ENCODE data around the gene STK4. TPM values are rescaled to one million over a fixed set of nuclear protein-coding genes. Genes with fewer than 3 reads are reported as not detected.

STK4 gene
- total RNA-seq, 1 experiment from 2014 or later = 43.0 TPM

DNA sequence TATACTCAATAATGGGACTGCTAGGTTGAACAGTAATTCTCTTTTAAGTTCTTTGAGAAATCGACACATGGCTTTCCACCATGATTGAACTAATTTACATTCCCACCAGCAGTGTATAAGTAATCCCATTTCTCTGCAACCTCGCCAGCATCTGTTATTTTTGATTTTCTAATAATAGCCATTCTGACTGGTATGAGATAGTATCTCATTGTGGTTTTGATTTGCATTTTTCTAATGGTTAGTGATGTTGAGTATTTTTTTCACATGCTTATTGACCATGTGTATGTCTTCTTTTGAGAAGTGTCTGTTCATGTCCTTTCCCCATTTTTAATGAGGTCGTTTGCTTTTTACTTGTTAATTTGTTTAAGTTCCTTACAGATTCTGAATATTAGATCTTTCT, 66.5 kb downstream of the STK4 start:
- H3K79me2 ChIP-seq (ENCODE audit: insufficient read depth, low read length) = no peaks in the 10 kb centered on the region
- no peaks in the 10 kb centered on the region; the same call in 1 of the 2 replicates for H3K4me1 ChIP-seq (ENCODE audit: insufficient read depth, low read length)
- peaks cover 0 to 16% (median 1%) of the 10 kb centered on the region in 3 experiments; a peak in 5 of 7 replicates for H3K36me3 Mint-ChIP-seq (ENCODE audit: insufficient read depth in 1 of 3, low read depth in 3 of 3)
- no peak overlapping the region for H2BK20ac ChIP-seq (ENCODE audit: low read depth, low read length, poor library complexity, severe bottlenecking)
- H3K18ac ChIP-seq (ENCODE audit: insufficient read length, low read depth, low read length) = no peak overlapping the region
- H3K4me3 Mint-ChIP-seq = no peak overlapping the region
- H3K4ac ChIP-seq (ENCODE audit: low read depth, low read length) = no peak overlapping the region
- no peaks in the 10 kb centered on the region for H4K20me1 ChIP-seq (ENCODE audit: control insufficient read depth, insufficient read depth, insufficient read length)
- no CpG with 5 or more reads among the region's 3 CpGs for WGBS (ENCODE audit: extremely low coverage, insufficient read length, low lambda C conversion rate)
- H4K5ac ChIP-seq (ENCODE audit: insufficient read length, low read depth, low read length) = no peak overlapping the region
- H3K79me1 ChIP-seq (ENCODE audit: insufficient read depth, low read depth, low read length, poor library complexity, severe bottlenecking) = no peaks in the 10 kb centered on the region
- no peaks in the 10 kb centered on the region for H3K27me3 Mint-ChIP-seq (ENCODE audit: low read depth)
- H3K9ac ChIP-seq (ENCODE audit: extremely low read depth, insufficient read length, low read length) = no peak overlapping the region
- no peak overlapping the region for H2BK12ac ChIP-seq (ENCODE audit: insufficient read length, low read depth, low read length)
- no peak overlapping the region for H2BK5ac ChIP-seq (ENCODE audit: insufficient read length, low read length)
- peak overlapping the region in 1 of 3 experiments; percentile 40; a peak in 3 of 7 replicates for H3K27ac Mint-ChIP-seq
- peaks cover 16 to 24% of the 10 kb centered on the region in 2 experiments for H3K4me1 Mint-ChIP-seq
- no peaks in the 10 kb centered on the region for H3K23me2 ChIP-seq (ENCODE audit: insufficient read length, low read depth, low read length, poor library complexity, severe bottlenecking)
- no peak overlapping the region for H2AK5ac ChIP-seq (ENCODE audit: insufficient read length, low read length)
- H3K27me3 ChIP-seq (ENCODE audit: insufficient read depth, low read length) = no peaks in the 10 kb centered on the region
- no peak overlapping the region for H3K23ac ChIP-seq (ENCODE audit: insufficient read length, low read depth, low read length)
- DNase-seq = no peak
- H3K4me2 ChIP-seq (ENCODE audit: insufficient read depth, insufficient read length, low read length) = no peak overlapping the region
- H3K14ac ChIP-seq (ENCODE audit: insufficient read depth, low read length) = no peak overlapping the region
- H3K56ac ChIP-seq (ENCODE audit: insufficient read length, low read depth, low read length) = no peak overlapping the region
- no peak overlapping the region for H2AFZ ChIP-seq (ENCODE audit: low read length)
- H3K9me3 Mint-ChIP-seq = no peaks in the 10 kb centered on the region
- H4K91ac ChIP-seq (ENCODE audit: insufficient read length, low read depth, low read length) = no peak overlapping the region
- no peak overlapping the region for H2BK15ac ChIP-seq (ENCODE audit: low read depth, low read length)
- no peak overlapping the region for H3T11ph ChIP-seq (ENCODE audit: low read length)
- H4K8ac ChIP-seq (replicated peaks; ENCODE audit: insufficient read length, low read depth, low read length) = no peak overlapping the region
- no peaks in the 10 kb centered on the region for H3K9me3 ChIP-seq (ENCODE audit: control insufficient read depth, low read depth, low read length)
- no peak overlapping the region for H2BK120ac ChIP-seq (ENCODE audit: low read depth, low read length, poor library complexity, severe bottlenecking)
- TF ChIP-seq CTCF (conservative IDR thresholded peaks at IDR 0.05) = no peak
- H3K27ac ChIP-seq (ENCODE audit: insufficient read length, low read depth, low read length) = no peak overlapping the region

All from H9 (cell line).